Measurements from ENCODE around the gene SETD4. TPM values are rescaled to one million over a fixed set of nuclear protein-coding genes. Genes with fewer than 3 reads are reported as not detected.

SETD4 gene
- total and polyA plus RNA-seq, 2 donors (not counting 1 experiment from before 2014, with no cell fraction given): 10.7 to 17.2 TPM

Other genes with a start within 250 kb of the SETD4 start
- gene CBR1, start 9.5 kb upstream of the SETD4 start, total RNA-seq: 124 and 152 TPM in 2 replicates
- gene CBR1, start 9.5 kb upstream of the SETD4 start, polyA plus RNA-seq: 131 and 163 TPM in 2 replicates
- 13.4 and 21.1 TPM in 2 replicates for gene CBR3, start 74.6 kb upstream of the SETD4 start, total RNA-seq
- gene CBR3, start 74.6 kb upstream of the SETD4 start, polyA plus RNA-seq: 13.2 and 17.8 TPM in 2 replicates
- 7.7 and 18.3 TPM in 2 replicates for gene DOP1B, start 96.3 kb upstream of the SETD4 start, total RNA-seq
- gene DOP1B, start 96.3 kb upstream of the SETD4 start, polyA plus RNA-seq: 6.1 and 10.1 TPM in 2 replicates